Colon (tissue), 2 donors: ENCODE results near the gene SLTM.
"Not testable (repeated sequence)": the region's sequence is repeated elsewhere in the genome, so short reads cannot be mapped to it uniquely, and the experiment has no call there.

Experiments
- FAIRE-seq: peaks from 2 replicates; lab custom pipeline; 2012; peaks lifted over from hg19 to GRCh38; lab: Jason Lieb, UNC
- donor health status: control.
- donor health status: control.

Gene SLTM

DNA sequence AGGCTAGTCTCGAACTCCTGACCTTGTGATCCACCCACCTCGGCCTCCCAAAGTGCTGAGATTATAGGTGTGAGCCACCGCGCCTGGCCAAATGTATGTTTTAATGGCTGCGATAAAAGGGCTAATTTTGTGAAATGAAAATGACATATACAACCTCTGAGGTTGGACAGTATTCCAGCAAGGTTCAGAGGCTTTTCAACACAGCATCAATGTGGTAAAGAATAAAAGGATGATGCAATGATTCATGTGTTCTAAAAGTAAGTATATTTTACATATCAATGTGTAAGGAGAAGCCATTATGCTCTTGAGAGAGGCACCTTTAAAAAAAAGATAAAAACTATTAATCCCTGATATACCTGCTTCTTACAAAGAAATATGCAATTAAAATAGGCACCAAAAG lies 6.7 kb downstream of the SLTM start:
- FAIRE-seq, result no peak

DNA sequence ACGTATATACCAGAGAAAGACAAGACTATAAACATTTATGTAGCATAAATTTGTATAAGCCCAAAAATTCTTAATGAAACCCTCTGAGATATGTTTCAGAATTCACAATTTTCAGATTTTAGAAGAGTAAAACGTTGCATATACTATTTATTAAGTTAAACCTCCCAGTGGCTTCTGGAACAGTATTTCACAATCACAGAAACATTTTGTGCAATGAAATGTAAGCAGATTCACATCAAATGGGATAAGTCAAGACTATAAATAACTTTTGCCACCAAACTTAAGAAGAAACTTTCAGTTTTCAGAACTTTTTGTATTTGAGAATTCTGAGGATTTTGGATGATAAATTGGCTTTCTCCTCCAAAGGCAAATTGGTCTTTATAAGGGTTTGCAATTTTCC lies 9.2 kb downstream of the SLTM start:
- FAIRE-seq, result no peak

DNA sequence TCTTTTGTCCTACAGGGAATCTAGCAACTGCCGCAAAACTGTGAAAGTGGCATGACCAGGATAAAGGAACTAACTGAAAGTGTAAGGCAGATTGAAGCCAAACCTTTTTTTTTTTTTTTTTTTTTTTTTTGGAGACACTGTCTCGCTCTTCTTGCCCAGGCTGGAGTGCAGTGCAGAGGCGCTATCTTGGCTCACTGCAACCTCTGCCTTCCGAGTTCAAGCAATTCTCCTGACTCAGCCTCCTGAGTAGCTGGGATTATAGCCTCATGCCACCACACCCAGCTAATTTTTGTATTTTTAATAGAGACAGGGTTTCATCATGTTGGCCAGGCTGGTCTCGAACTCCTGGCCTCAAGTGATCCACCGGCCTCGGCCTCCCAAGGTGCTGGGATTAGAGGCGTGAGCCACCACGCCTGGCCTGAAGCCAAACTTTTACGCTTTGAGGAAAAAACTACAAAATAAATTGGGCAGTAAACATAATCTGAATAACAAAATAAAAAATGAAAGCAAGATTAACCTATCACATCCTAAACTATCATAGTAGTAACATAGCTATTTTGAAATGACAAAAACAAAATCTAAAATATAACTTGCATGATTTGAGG lies 9.7 kb downstream of the SLTM start:
- no peak for FAIRE-seq

- FAIRE-seq, result no peak
Observed at GRCh38 chr15:58923284-58923683, 10.2 kb downstream of the SLTM start.

DNA sequence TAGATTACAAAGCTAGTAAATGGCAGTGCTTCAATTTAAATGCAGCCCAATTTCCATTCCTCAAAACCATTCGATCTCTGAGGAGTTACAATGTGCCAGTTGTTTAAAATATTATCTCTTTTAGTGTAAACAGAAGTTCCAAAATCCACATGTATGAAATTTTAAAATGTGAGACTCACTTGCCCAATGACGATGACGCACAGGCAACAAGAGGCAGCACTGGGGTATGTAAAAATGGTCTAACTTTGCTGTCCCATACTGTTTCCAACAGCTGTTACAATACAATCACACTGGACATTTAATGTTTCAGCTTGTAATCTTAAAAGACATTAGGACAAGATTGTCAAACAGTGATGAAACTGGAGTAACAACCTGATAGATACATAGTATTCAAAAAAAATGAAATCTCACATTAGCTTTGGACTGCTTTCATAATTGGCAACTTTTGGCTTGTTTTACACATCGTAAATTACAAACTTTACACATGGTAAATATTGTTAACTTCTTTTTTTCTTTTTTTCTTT lies 12.2 kb downstream of the SLTM start:
- no peak for FAIRE-seq

DNA sequence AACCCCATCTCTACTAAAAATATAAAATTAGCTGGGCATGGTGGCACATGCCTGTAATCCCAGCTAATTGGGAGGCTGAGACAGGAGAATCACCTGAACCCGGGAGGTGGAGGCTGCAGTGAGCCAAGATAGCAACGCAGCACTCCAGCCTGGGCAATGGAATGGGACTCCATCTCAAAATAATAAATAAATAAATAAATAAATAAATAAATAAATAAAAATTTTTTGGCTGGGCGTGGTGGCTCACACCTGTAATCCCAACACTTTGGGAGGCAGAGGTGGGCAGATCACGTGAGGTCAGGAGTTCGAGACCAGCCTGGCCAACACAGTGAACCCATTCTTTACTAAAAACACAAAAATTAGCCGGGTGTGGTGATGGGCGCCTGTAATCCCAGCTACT lies 13.0 kb downstream of the SLTM start:
- not testable (repeated sequence) for FAIRE-seq

DNA sequence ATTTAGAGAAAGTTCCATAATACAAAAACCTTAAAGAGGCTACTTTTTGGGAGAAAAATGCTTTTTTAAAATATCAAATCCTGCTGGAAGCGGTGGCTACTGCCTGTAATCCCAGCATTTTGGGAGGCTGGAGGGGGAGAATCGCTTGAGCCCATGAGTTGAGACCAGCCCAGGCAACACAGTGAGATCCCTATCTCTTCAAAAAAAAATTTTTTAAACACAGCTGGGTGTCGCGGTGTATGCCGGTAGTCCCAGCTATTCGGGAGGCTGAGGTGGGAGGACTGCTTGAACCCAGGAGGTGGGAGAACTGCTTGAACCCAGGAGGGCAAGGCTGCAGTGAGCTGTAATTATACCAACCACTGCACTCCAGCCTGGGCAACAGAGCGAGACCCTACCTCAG lies 14.2 kb downstream of the SLTM start:
- FAIRE-seq, result no peak

DNA sequence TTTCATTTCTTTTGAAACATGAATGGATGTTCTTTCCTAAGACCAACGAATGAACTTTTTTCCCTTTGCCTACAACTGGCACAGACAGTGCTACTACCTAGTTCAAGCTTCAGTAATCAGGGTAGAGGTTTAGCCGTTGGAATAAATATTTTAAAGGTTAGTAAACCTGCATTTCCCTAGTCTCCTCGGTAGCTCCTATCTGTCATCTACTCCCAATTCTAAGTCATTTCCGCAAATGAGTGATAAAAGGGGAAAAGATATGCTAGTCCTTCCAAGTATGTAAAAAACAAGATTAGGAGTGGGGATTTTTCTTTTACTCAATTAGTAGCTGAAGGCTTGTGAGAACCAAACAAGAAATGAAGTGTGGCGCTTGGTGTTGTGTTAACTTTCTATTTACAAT lies 15.2 kb downstream of the SLTM start:
- no peak for FAIRE-seq

- not testable (repeated sequence) for FAIRE-seq
Observed at GRCh38 chr15:58917613-58918129, 15.8 kb downstream of the SLTM start.

GRCh38 chr15:58916962-58917361 lies 16.5 kb downstream of the SLTM start:
- FAIRE-seq, result no peak

- FAIRE-seq, result no peak
Observed at GRCh38 chr15:58910456-58910855, 23.0 kb downstream of the SLTM start.

DNA sequence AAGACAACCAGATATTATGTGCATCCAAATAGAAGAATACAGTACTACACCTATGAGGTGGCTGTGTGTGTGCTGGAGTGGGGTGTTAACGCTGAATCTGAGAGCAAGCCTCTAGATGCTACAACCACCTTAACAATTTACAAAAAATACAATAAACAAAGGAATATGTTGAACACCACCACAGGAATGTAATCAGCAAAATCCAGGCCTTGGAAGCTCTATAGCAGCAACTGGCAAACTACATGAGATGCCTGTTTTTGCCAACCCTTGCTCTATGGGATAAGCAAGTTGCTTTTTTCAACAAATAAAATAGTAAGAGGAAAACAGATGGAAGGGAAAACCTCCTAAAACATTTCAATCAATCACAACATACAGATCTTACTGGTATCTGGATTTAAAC lies 23.9 kb downstream of the SLTM start:
- no peak for FAIRE-seq

- no peak for FAIRE-seq
Observed at GRCh38 chr15:58908550-58909309, 24.7 kb downstream of the SLTM start.

GRCh38 chr15:58900631-58901030 lies 32.8 kb downstream of the SLTM start:
- no peak for FAIRE-seq

GRCh38 chr15:58898150-58898680 lies 35.3 kb downstream of the SLTM start:
- FAIRE-seq, result no peak

DNA sequence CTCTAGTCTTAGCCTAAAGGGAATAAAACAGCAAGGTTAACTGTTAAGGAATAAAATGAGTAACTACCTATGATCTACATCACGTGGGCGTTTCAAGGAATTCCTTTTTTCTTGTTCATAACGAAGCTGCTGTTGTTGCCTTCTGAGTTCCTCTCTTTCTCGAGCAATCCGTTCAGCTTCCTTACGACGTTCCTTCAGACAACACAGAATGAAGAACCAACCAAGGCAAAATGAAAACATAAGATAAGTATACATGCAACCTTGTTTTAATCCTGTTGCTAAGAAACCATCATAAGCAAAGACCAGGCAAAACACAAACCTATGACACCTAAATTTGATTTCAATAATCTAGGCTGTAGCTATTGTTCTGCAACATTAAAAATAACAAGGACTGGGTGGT lies 44.1 kb downstream of the SLTM start:
- FAIRE-seq, result no peak

DNA sequence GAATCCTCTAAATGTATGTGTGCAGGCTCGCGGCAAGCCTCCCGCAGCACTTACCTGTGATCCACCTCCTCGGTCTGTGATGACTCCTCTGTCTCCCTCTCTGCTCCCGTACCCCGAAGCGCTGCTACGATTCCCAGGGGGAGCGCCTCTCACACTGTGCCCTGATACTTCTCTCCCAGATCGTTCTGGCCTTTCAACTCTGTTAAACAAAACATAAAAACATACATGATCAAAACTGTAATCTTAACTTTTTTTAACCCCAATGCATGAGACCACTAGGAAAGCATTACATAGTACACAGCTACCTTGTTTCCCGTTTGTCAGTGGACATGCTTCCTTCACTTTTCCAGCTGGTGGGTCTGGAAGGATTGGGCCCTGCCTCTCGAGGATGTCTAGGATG lies 46.6 kb downstream of the SLTM start:
- FAIRE-seq, result no peak

GRCh38 chr15:58883926-58884325 lies 49.6 kb downstream of the SLTM start:
- not testable (repeated sequence) for FAIRE-seq

DNA sequence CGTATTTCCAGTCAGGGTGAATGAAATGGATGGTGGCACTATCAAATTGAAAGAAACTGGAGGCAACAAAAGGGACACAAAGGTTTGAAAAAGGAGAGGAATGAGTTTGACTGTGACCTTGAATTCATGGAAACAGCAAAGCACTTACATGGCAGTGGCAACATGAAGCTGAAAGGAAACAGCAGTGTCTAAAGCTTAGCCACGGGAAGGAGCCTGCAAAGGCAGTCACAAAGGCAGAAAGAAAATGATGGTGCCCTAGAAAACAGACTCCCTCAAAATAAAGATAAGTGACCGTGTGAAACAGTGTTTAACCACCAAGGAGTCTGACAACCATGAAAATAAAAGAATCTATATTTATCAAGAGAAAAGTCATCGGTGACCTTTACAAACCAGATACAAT lies 51.2 kb downstream of the SLTM start:
- no peak for FAIRE-seq

DNA sequence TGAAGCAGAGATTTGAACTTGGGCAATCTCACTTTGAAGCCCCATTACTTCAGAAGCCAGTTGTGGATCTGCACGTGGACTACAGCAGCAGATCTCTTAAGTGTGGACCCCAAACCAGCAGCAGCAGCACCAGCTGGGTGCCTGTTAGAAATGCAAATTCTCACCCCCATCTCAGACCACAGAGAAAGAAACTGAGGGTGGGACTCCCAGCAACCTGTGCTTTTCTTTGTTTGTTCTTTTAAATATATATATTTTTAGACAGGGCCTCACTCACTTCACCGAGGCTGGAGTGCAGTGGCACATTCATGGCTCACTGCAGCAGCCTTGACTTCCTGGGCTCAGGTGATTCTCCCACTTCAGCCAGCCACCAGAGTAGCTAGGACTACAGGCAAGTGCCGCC lies 53.2 kb downstream of the SLTM start:
- no peak for FAIRE-seq

GRCh38 chr15:58877999-58878825 lies 55.3 kb downstream of the SLTM start:
- FAIRE-seq, result no peak

DNA sequence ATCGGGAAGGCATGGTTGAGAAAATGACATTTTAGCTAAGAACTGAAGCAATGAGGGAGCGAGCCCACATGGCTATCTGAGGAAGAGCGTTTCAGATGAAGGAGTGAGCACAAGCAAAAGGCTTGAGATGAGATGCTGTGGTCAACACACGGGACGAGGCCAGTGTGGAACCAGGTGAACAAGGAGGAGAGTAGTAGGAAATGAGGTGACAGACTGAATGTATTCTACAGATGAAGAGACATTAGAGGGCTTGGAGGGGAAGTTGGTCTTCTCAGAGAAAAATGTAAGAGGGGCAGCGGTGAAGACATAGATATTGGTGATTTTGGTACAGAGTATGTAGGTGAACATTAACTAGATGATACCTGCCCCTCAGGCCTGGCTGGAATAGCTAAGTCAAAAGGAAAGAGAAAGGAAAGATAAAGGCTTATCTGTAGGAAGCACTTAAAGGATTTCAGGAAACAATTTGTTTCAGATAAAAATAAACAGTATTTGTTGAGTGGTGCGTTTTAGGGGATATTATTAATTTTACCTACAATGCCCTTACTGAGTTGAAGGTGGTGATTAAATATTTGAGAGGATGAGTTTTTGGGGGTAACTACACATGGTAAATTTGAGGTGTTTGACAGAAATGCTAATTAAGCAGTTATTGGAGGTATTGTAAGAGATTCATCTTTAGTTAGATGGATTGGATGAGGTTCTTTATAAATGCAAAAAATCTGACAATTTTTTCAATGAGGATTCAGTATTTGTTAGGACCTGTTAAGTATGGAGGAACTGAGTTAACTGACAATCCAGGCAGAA lies 57.0 kb downstream of the SLTM start:
- FAIRE-seq, result no peak
